Measurements from ENCODE around the gene MSL3.

Gene MSL3

GRCh38 chrX:11745881-11746280 is 12.2 kb upstream of the MSL3 start:
- H3K9me3 ChIP-seq (ENCODE audit: control insufficient read depth in 2 of 2, low read length in 2 of 2) = no peaks in the 10 kb centered on the region

DNA sequence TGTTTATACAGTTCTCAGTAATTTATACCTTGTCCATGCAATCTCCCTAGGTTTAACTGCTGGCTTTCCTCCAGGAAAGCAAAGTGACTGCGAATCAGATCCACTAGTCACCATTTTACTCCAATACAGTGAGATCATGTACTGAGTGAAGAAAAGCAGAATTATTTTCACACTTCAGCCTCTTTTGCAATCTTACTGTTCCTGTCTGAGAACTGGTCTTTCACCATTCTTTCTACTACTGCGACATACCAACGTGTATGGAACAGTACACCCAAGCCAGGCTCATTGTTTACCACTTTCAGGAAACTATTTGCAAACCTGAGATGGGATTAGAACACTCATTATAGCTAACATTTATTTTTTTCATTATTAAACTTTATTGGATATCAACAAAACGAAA is 8.0 kb upstream of the MSL3 start:
- Histone ChIP-seq H3K27ac (ENCODE audit: low read depth in 2 of 2, low read length in 2 of 2) (no peak overlapping the region), H3K36me3 (ENCODE audit: control insufficient read depth in 2 of 2, insufficient read depth in 2 of 2, low read length in 2 of 2) (no peaks in the 10 kb centered on the region), H3K4me1 (ENCODE audit: control insufficient read depth in 2 of 2, insufficient read depth in 2 of 2, low read length in 2 of 2) (no peaks in the 10 kb centered on the region), H3K9ac (ENCODE audit: low read depth in 1 of 2, low read length in 2 of 2) (no peak overlapping the region), H3K9me3 (ENCODE audit: control insufficient read depth in 2 of 2, low read length in 2 of 2) (no peaks in the 10 kb centered on the region), H3K27me3 (ENCODE audit: control insufficient read depth in 2 of 2, insufficient read depth in 2 of 2, low read length in 2 of 2) (peaks cover 0 to 2% of the 10 kb centered on the region in 2 donors), H3K4me3 (ENCODE audit: low read length in 2 of 2) (no peak overlapping the region)

More at GRCh38 chrX:11745881-11746280, 12.2 kb upstream of the MSL3 start:
- H3K4me1 ChIP-seq (ENCODE audit: control insufficient read depth in 2 of 2, insufficient read depth in 2 of 2, low read length in 2 of 2) = no peaks in the 10 kb centered on the region
- no peaks in the 10 kb centered on the region for H3K36me3 ChIP-seq (ENCODE audit: control insufficient read depth in 2 of 2, insufficient read depth in 2 of 2, low read length in 2 of 2)
- H3K27me3 ChIP-seq (ENCODE audit: control insufficient read depth in 2 of 2, insufficient read depth in 2 of 2, low read length in 2 of 2) = peaks cover 0 to 2% of the 10 kb centered on the region in 2 donors
- no peak overlapping the region for H3K4me3 ChIP-seq (ENCODE audit: low read length in 2 of 2)
- H3K9ac ChIP-seq (ENCODE audit: low read depth in 1 of 2, low read length in 2 of 2) = no peak overlapping the region
- no peak overlapping the region for H3K27ac ChIP-seq (ENCODE audit: low read depth in 2 of 2, low read length in 2 of 2)

DNA sequence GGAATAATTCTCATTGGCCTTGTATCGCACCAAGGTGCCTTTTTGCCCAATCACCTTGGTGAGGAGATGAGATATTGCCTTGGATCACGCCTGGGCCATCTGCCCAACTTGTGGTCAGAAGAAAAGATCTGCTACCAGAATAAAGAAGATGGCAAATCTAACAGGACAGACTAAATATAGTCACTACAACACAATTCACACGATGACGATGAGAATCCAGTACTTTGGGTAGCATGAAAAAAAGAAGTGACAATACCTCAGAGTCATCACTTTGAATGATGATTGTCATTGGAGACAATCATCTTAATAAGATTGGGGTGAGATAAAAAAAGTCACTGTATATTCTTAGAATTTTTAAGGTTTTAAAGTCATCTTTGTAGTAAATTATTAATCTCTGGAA is 7.3 kb upstream of the MSL3 start:
- Histone ChIP-seq H3K4me3 (ENCODE audit: low read length in 2 of 2) (no peak overlapping the region), H3K4me1 (ENCODE audit: control insufficient read depth in 2 of 2, insufficient read depth in 2 of 2, low read length in 2 of 2) (no peaks in the 10 kb centered on the region), H3K9me3 (ENCODE audit: control insufficient read depth in 2 of 2, low read length in 2 of 2) (no peaks in the 10 kb centered on the region), H3K36me3 (ENCODE audit: control insufficient read depth in 2 of 2, insufficient read depth in 2 of 2, low read length in 2 of 2) (no peaks in the 10 kb centered on the region), H3K27me3 (ENCODE audit: control insufficient read depth in 2 of 2, insufficient read depth in 2 of 2, low read length in 2 of 2) (peaks cover 0 to 2% of the 10 kb centered on the region in 2 donors), H3K9ac (ENCODE audit: low read depth in 1 of 2, low read length in 2 of 2) (no peak overlapping the region), H3K27ac (ENCODE audit: low read depth in 2 of 2, low read length in 2 of 2) (no peak overlapping the region)

GRCh38 chrX:11751261-11751660 is 6.8 kb upstream of the MSL3 start:
- Histone ChIP-seq H3K36me3 (ENCODE audit: control insufficient read depth in 2 of 2, insufficient read depth in 2 of 2, low read length in 2 of 2) (no peaks in the 10 kb centered on the region), H3K9ac (ENCODE audit: low read depth in 1 of 2, low read length in 2 of 2) (no peak overlapping the region), H3K27me3 (ENCODE audit: control insufficient read depth in 2 of 2, insufficient read depth in 2 of 2, low read length in 2 of 2) (peaks cover 0 to 2% of the 10 kb centered on the region in 2 donors), H3K4me3 (ENCODE audit: low read length in 2 of 2) (no peak overlapping the region), H3K9me3 (ENCODE audit: control insufficient read depth in 2 of 2, low read length in 2 of 2) (no peaks in the 10 kb centered on the region), H3K4me1 (ENCODE audit: control insufficient read depth in 2 of 2, insufficient read depth in 2 of 2, low read length in 2 of 2) (no peaks in the 10 kb centered on the region), H3K27ac (ENCODE audit: low read depth in 2 of 2, low read length in 2 of 2) (no peak overlapping the region)

GRCh38 chrX:11753668-11754067 is 4.4 kb upstream of the MSL3 start:
- H3K9ac ChIP-seq (ENCODE audit: low read depth in 1 of 2, low read length in 2 of 2) = no peak overlapping the region
- H3K27ac ChIP-seq (ENCODE audit: low read depth in 2 of 2, low read length in 2 of 2) = no peak overlapping the region
- H3K4me1 ChIP-seq (ENCODE audit: control insufficient read depth in 2 of 2, insufficient read depth in 2 of 2, low read length in 2 of 2) = no peaks in the 10 kb centered on the region
- H3K9me3 ChIP-seq (ENCODE audit: control insufficient read depth in 2 of 2, low read length in 2 of 2) = no peaks in the 10 kb centered on the region
- no peaks in the 10 kb centered on the region for H3K36me3 ChIP-seq (ENCODE audit: control insufficient read depth in 2 of 2, insufficient read depth in 2 of 2, low read length in 2 of 2)
- H3K27me3 ChIP-seq (ENCODE audit: control insufficient read depth in 2 of 2, insufficient read depth in 2 of 2, low read length in 2 of 2) = peaks cover 0 to 2% of the 10 kb centered on the region in 2 donors
- H3K4me3 ChIP-seq (ENCODE audit: low read length in 2 of 2) = no peak overlapping the region

DNA sequence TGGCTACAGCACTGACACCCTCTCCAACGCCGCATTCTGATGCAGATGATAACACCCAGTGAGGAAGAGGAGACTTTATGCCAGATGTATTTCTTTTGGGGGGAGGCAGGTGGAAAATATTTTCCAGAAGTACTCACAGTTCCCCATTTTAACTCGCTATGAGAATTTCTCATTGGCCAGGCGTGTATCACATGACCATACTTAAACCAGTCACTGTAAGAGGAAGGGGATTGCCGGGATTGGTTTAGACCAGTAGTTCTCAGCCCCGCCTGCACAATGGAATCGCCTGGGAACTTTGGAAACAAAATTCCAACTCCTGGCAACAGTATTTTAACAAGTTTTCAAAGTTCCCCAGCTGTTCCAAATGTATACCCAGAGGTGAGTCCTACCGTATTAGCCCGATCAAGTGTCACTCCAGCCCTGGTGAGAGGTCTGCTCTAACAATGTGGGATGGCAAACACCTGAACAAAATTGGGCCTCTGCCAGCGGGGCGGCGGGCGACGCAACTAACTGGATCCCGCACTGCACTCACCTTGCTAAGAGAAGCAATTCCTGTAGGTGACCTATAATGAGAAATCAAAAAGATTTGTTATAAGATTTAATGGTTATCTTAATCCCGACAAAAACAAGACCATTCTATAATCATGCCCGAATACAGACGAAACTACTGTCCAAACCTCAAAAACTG is 2.9 kb upstream of the MSL3 start:
- no peaks in the 10 kb centered on the region for H3K27me3 ChIP-seq (ENCODE audit: control insufficient read depth in 2 of 2, insufficient read depth in 2 of 2, low read length in 2 of 2)
- no peak overlapping the region for H3K4me3 ChIP-seq (ENCODE audit: low read length in 2 of 2)

DNA sequence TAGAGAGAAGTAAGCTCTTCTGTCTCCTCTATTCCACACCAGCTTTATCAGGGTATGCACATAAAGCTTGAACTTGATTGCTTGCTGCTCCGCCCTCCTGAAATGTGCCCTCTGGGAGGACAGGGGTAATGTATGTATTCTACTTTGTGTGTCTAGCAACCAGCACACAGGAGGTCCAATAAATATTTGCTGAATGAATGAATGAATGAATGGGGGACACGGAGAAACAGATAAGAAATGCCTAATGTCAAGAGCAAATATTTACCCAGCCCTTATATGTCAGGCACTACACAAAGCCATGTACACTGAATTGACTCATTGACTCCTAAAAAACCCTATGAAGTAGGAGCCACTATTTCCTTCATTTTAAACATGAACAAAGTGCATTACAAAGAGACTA is 2.3 kb upstream of the MSL3 start:
- Histone ChIP-seq H3K4me1 (ENCODE audit: control insufficient read depth in 2 of 2, insufficient read depth in 2 of 2, low read length in 2 of 2) (no peaks in the 10 kb centered on the region), H3K27ac (ENCODE audit: low read depth in 2 of 2, low read length in 2 of 2) (no peak overlapping the region), H3K27me3 (ENCODE audit: control insufficient read depth in 2 of 2, insufficient read depth in 2 of 2, low read length in 2 of 2) (no peaks in the 10 kb centered on the region), H3K4me3 (ENCODE audit: low read length in 2 of 2) (no peak overlapping the region), H3K9ac (ENCODE audit: low read depth in 1 of 2, low read length in 2 of 2) (no peak overlapping the region), H3K9me3 (ENCODE audit: control insufficient read depth in 2 of 2, low read length in 2 of 2) (no peaks in the 10 kb centered on the region), H3K36me3 (ENCODE audit: control insufficient read depth in 2 of 2, insufficient read depth in 2 of 2, low read length in 2 of 2) (no peaks in the 10 kb centered on the region)

More for the DNA sequence above, 2.9 kb upstream of the MSL3 start:
- H3K27ac ChIP-seq (ENCODE audit: low read depth in 2 of 2, low read length in 2 of 2) = no peak overlapping the region
- H3K9ac ChIP-seq (ENCODE audit: low read depth in 1 of 2, low read length in 2 of 2) = no peak overlapping the region
- no peaks in the 10 kb centered on the region for H3K9me3 ChIP-seq (ENCODE audit: control insufficient read depth in 2 of 2, low read length in 2 of 2)
- H3K4me1 ChIP-seq (ENCODE audit: control insufficient read depth in 2 of 2, insufficient read depth in 2 of 2, low read length in 2 of 2) = no peaks in the 10 kb centered on the region
- H3K36me3 ChIP-seq (ENCODE audit: control insufficient read depth in 2 of 2, insufficient read depth in 2 of 2, low read length in 2 of 2) = no peaks in the 10 kb centered on the region

GRCh38 chrX:11756354-11757318 is 1.4 kb upstream of the MSL3 start:
- H3K9me3 ChIP-seq (ENCODE audit: control insufficient read depth in 2 of 2, low read length in 2 of 2) = no peaks in the 10 kb centered on the region
- no peaks in the 10 kb centered on the region for H3K36me3 ChIP-seq (ENCODE audit: control insufficient read depth in 2 of 2, insufficient read depth in 2 of 2, low read length in 2 of 2)
- H3K27ac ChIP-seq (ENCODE audit: low read depth in 2 of 2, low read length in 2 of 2) = no peak overlapping the region
- H3K9ac ChIP-seq (ENCODE audit: low read depth in 1 of 2, low read length in 2 of 2) = no peak overlapping the region
- H3K4me1 ChIP-seq (ENCODE audit: control insufficient read depth in 2 of 2, insufficient read depth in 2 of 2, low read length in 2 of 2) = no peaks in the 10 kb centered on the region
- no peaks in the 10 kb centered on the region for H3K27me3 ChIP-seq (ENCODE audit: control insufficient read depth in 2 of 2, insufficient read depth in 2 of 2, low read length in 2 of 2)
- no peak overlapping the region for H3K4me3 ChIP-seq (ENCODE audit: low read length in 2 of 2)

- H3K27ac ChIP-seq (ENCODE audit: low read depth in 2 of 2, low read length in 2 of 2) = peak overlapping the region; percentile 59 to 67
- no peaks in the 10 kb centered on the region for H3K9me3 ChIP-seq (ENCODE audit: control insufficient read depth in 2 of 2, low read length in 2 of 2)
- peak overlapping the region; percentile 3 to 64 for H3K9ac ChIP-seq (ENCODE audit: low read depth in 1 of 2, low read length in 2 of 2)
- H3K36me3 ChIP-seq (ENCODE audit: control insufficient read depth in 2 of 2, insufficient read depth in 2 of 2, low read length in 2 of 2) = peaks cover 0 to 4% of the 10 kb centered on the region in 2 donors
- H3K27me3 ChIP-seq (ENCODE audit: control insufficient read depth in 2 of 2, insufficient read depth in 2 of 2, low read length in 2 of 2) = no peaks in the 10 kb centered on the region
- H3K4me3 ChIP-seq (ENCODE audit: low read length in 2 of 2) = peak overlapping the region; percentile 41 to 63
- H3K4me1 ChIP-seq (ENCODE audit: control insufficient read depth in 2 of 2, insufficient read depth in 2 of 2, low read length in 2 of 2) = no peaks in the 10 kb centered on the region
Measured at GRCh38 chrX:11757397-11757718, 679 bp upstream of the MSL3 start.

GRCh38 chrX:11758400-11759171 is 549 bp downstream of the MSL3 start:
- H3K27me3 ChIP-seq (ENCODE audit: control insufficient read depth in 2 of 2, insufficient read depth in 2 of 2, low read length in 2 of 2) = no peaks in the 10 kb centered on the region
- peaks cover 8 to 12% of the 10 kb centered on the region in 2 donors for H3K36me3 ChIP-seq (ENCODE audit: control insufficient read depth in 2 of 2, insufficient read depth in 2 of 2, low read length in 2 of 2)
- H3K27ac ChIP-seq (ENCODE audit: low read depth in 2 of 2, low read length in 2 of 2) = peak overlapping the region; percentile 82 to 89
- no peaks in the 10 kb centered on the region for H3K9me3 ChIP-seq (ENCODE audit: control insufficient read depth in 2 of 2, low read length in 2 of 2)
- H3K4me3 ChIP-seq (ENCODE audit: low read length in 2 of 2) = peak overlapping the region; percentile 75 to 88
- H3K9ac ChIP-seq (ENCODE audit: low read depth in 1 of 2, low read length in 2 of 2) = peak overlapping the region; percentile 70 to 79
- no peaks in the 10 kb centered on the region for H3K4me1 ChIP-seq (ENCODE audit: control insufficient read depth in 2 of 2, insufficient read depth in 2 of 2, low read length in 2 of 2)

Data from mucosa of rectum (tissue), 2 donors.